Measurements from ENCODE around the gene CSF1. TPM values are rescaled to one million over a fixed set of nuclear protein-coding genes. Genes with fewer than 3 reads are reported as not detected.

Gene CSF1
- polyA plus RNA-seq, 2 of the 4 experiments (the other 2 are of a cell fraction): 35.1 to 36.3 TPM

DNA sequence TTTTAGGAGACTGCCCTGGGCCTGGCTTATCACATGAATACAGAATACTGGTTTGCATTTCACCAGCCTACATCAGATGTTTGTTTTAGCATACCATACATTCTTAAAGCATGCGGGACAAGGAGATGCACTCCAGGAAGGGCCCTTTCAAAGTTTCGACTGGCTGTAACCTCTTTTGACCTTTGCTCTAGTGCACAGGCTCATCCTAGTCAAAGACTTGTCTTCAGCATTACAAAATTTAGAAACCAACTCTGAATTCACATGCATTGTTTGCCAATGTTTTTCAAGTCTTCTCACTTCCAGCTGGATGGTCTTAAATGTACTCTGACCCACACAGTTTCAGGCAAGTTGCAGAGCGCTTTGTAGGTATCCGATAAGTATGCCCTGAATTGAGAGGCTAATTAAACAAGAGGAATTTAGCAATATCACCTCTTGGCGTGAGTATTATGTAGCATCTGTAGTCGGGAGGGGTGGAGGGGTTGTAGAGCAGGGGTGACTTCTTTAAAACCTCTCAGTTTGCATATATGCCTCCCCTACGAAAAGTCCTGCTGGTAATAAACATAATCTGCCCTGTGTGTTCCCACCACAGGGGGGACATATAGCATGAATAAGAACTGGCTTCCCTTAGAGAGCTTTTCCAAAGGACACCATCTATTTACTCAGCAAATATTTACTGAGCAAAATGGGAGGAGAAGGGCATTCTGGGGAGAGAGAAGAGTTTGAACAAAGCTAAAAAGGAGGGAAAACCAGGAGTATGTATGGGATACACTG lies 49.5 kb downstream of the CSF1 start (continued):
- TF ChIP-seq KDM5A (IDR thresholded peaks at IDR 0.05): no peak
- TF ChIP-seq RAD21 (conservative IDR thresholded peaks at IDR 0.05 in 1 of 2, IDR thresholded peaks at IDR 0.05 in 1 of 2): peak; percentile 46 to 47
- no peak for TF ChIP-seq NFE2L2 (conservative IDR thresholded peaks at IDR 0.05; ENCODE audit: low read length)
- no peak for TF ChIP-seq RFX5 (IDR thresholded peaks at IDR 0.05)
- no peak for TF ChIP-seq SREBF2 (IDR thresholded peaks at IDR 0.05)
- no peak for TF ChIP-seq FOSL2 (IDR thresholded peaks at IDR 0.05)
- peak; percentile 38 for TF ChIP-seq FOSL2 (CRISPR knock-in tag; IDR thresholded peaks at IDR 0.05)
- no peak for TF ChIP-seq ELK1 (IDR thresholded peaks at IDR 0.05; ENCODE audit: low read depth, low read length)
- TF ChIP-seq NPAS2 (CRISPR knock-in tag; IDR thresholded peaks at IDR 0.05; ENCODE audit: borderline replicate concordance): no peak
- peak; percentile 15 to 84; a peak in 3 of 5 replicates for TF ChIP-seq EP300 (IDR thresholded peaks at IDR 0.05)
- TF ChIP-seq PBX3 (IDR thresholded peaks at IDR 0.05): peak; percentile 50; the same call in 1 of the 2 replicates
- TF ChIP-seq BHLHE40 (IDR thresholded peaks at IDR 0.05; ENCODE audit: low read depth, low read length): no peak
- no peak for TF ChIP-seq FOSB (CRISPR knock-in tag; IDR thresholded peaks at IDR 0.05)
- TF ChIP-seq MAX (IDR thresholded peaks at IDR 0.05): peak; percentile 62
- no peak for TF ChIP-seq ZNF302 (CRISPR knock-in tag; IDR thresholded peaks at IDR 0.05)
- no peak for TF ChIP-seq ESRRA (IDR thresholded peaks at IDR 0.05; ENCODE audit: borderline replicate concordance, low read length)
- TF ChIP-seq RARB (CRISPR knock-in tag; IDR thresholded peaks at IDR 0.05): no peak
- no peak for TF ChIP-seq ZSCAN20 (CRISPR knock-in tag; IDR thresholded peaks at IDR 0.05)
- no peak for TF ChIP-seq CBX2 (IDR thresholded peaks at IDR 0.05; ENCODE audit: borderline replicate concordance, low read depth)
- TF ChIP-seq REST (IDR thresholded peaks at IDR 0.05): no peak
- TF ChIP-seq NR3C1 (IDR thresholded peaks at IDR 0.05): no peak
- no peak for TF ChIP-seq CBX8 (IDR thresholded peaks at IDR 0.05)
- TF ChIP-seq FOXS1 (CRISPR knock-in tag; IDR thresholded peaks at IDR 0.05): no peak

- CTCF ChIA-PET: interaction anchor here (0.7 to 6.9 kb wide), 14 partner anchors 9 to 428 kb away, joined by 3 to 63 read pairs (median 5); partner anchors contain the start of gene AHCYL1
- TF ChIP-seq JUNB (IDR thresholded peaks at IDR 0.05): no peak
- no peak for TF ChIP-seq FOSL2 (IDR thresholded peaks at IDR 0.05)
- no peak for TF ChIP-seq FOSL2 (CRISPR knock-in tag; IDR thresholded peaks at IDR 0.05)
- TF ChIP-seq MAFK (IDR thresholded peaks at IDR 0.05; ENCODE audit: partially characterized antibody): peak; percentile 88
- DNase-seq (ENCODE audit: low read depth in 1 of 2, low spot score in 1 of 2) (no peak), ATAC-seq (no peak), FAIRE-seq (no peak)
- no peaks in the 10 kb centered on the region for H3K9me3 ChIP-seq
- POLR2A ChIA-PET: interaction anchor here (1.7 to 3.0 kb wide), 3 partner anchors 20 to 169 kb away, joined by 5 to 18 read pairs (median 15); partner anchors contain the start of gene AHCYL1
- H3K4me2 ChIP-seq: peak overlapping the region; percentile 73
- H3K4me1 ChIP-seq: peaks cover 52% of the 10 kb centered on the region
- H3K27ac ChIP-seq: peak overlapping the region; percentile 95 to 96
- 0% methylated on average over 1 of the region's 1 CpG for WGBS (ENCODE audit: missing lambda C conversion rate)
- no peak overlapping the region for H3K4me3 ChIP-seq
These were observed 50.1 kb downstream of the CSF1 start for GRCh38 chr1:109960745-109961094.

All from A549 (cell line).